Suprapubic skin (tissue), 3 donors: ENCODE measurements around the gene MRPL12.

ENCODE experiments used
- POLR2A ChIP-seq, 2 donors: fragments of 450-650 bp; IDR thresholded peaks; one replicate each; pipeline ENCODE4 v1.6.1; 2017; ENCODE audit warnings: antibody characterized with exemption in 2 of 2, mild to moderate bottlenecking in 2 of 2, moderate library complexity in 2 of 2
- TF ChIP-seq, protein P1 (sequence below), 2 donors: fragments of 200-600 bp in 1 of 2; fragments of 450-650 bp in 1 of 2; sonication (generic) in 1 of 2; IDR thresholded peaks; one replicate each; pipeline ENCODE4 v1.5.1; 2016 to 2019; ENCODE audit warnings: antibody characterized with exemption in 2 of 2, mild to moderate bottlenecking in 1 of 2, moderate library complexity in 1 of 2

DNA sequence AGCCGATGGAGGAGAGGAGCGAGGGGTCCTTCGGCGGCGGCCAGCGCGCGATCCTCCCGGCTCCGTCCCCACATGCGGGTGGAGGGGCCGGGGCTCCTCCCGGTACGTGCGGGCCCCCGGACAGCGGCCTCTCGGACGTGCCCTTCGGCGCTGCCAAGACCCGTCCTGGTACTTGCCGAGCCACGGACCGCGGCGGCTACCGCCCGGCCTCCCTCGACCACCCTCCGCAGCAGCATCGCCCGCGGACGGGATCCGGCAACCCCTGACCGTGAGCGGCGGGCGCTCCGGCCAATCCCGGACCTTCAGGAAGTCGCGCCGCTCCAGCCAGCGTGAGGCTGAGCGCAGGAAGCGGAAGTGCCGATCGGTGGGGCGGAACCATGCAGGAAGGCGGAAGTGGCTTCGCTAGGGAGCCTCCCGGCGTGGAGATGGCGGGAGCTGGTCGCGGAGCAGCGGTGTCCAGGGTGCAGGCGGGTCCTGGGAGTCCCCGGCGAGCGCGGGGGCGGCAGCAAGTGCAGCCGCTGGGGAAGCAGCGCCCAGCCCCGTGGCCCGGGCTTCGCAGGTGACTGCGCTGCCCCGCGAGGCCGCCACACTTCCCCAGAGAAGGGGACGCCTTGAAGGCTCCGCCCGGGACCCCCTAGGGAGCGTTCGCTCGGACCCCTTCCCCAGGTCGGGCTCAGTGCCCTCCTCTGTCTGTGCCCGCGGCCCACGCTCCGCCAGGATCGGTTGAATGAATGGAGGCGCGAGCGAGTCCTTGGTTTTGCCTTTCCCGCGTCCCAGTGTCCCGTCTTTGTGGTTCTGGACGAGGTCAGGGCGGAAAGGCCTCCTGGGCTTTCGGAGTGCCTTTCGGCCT lies 36.6 kb upstream of the MRPL12 start, which contains the start of the genes CCDC137 and OXLD1:
- TF ChIP-seq, protein P1, sequence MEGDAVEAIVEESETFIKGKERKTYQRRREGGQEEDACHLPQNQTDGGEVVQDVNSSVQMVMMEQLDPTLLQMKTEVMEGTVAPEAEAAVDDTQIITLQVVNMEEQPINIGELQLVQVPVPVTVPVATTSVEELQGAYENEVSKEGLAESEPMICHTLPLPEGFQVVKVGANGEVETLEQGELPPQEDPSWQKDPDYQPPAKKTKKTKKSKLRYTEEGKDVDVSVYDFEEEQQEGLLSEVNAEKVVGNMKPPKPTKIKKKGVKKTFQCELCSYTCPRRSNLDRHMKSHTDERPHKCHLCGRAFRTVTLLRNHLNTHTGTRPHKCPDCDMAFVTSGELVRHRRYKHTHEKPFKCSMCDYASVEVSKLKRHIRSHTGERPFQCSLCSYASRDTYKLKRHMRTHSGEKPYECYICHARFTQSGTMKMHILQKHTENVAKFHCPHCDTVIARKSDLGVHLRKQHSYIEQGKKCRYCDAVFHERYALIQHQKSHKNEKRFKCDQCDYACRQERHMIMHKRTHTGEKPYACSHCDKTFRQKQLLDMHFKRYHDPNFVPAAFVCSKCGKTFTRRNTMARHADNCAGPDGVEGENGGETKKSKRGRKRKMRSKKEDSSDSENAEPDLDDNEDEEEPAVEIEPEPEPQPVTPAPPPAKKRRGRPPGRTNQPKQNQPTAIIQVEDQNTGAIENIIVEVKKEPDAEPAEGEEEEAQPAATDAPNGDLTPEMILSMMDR (IDR thresholded peaks at IDR 0.05) = no peak
- TF ChIP-seq POLR2A (IDR thresholded peaks at IDR 0.05) = peak; percentile 57 to 78
